Liver (tissue), 3 donors: ENCODE results near the gene EOLA1.

ENCODE experiments used
- FOXA1 ChIP-seq: IDR thresholded peaks from 2 replicates; pipeline ENCODE4 v1.6.1; 2016; ENCODE audit warnings: antibody characterized with exemption
- GABPA ChIP-seq, 2 donors: IDR thresholded peaks in 1 of 2; conservative IDR thresholded peaks in 1 of 2; 2 replicates each; pipeline ENCODE4 v1.6.1; 2016; ENCODE audit warnings: antibody characterized with exemption in 2 of 2, mild to moderate bottlenecking in 1 of 2, moderate library complexity in 1 of 2
- JUND ChIP-seq, 2 donors: IDR thresholded peaks; 2 replicates each; pipeline ENCODE4 v1.6.1; 2016; ENCODE audit warnings: antibody characterized with exemption in 2 of 2
- RAD21 ChIP-seq, 2 donors: IDR thresholded peaks; 2 replicates each; pipeline ENCODE4 v1.6.1; 2016; ENCODE audit warnings: antibody characterized with exemption in 2 of 2, mild to moderate bottlenecking in 2 of 2
- RXRA ChIP-seq, 2 donors: IDR thresholded peaks; 2 replicates each; pipeline ENCODE4 v1.6.1; 2017 to 2018; ENCODE audit warnings: antibody characterized with exemption in 2 of 2, mild to moderate bottlenecking in 1 of 2
- TAF1 ChIP-seq: conservative IDR thresholded peaks from 2 replicates; pipeline ENCODE4 v1.6.1; 2016; ENCODE audit warnings: antibody characterized with exemption, mild to moderate bottlenecking
- TF ChIP-seq, protein P1 (sequence below): IDR thresholded peaks from 2 replicates; pipeline ENCODE4 v1.6.1; 2016; ENCODE audit warnings: antibody characterized with exemption, mild to moderate bottlenecking
- TF ChIP-seq, protein P2 (sequence below): fragments of 150-350 bp; IDR thresholded peaks from 2 replicates; pipeline ENCODE4 v1.5.1; 2017; ENCODE audit warnings: improper control_type of control experiment, low read depth, low read length; ENCODE audit not compliant: missing input control
- TF ChIP-seq, protein P3 (sequence below): IDR thresholded peaks from 2 replicates; pipeline ENCODE4 v1.6.1; 2016; ENCODE audit warnings: antibody characterized with exemption
- TF ChIP-seq, protein P4 (sequence below): IDR thresholded peaks from 2 replicates; pipeline ENCODE4 v1.6.1; 2016; ENCODE audit warnings: antibody characterized with exemption
- TF ChIP-seq, protein P5 (sequence below): IDR thresholded peaks from 2 replicates; pipeline ENCODE4 v1.6.1; 2016; ENCODE audit warnings: antibody characterized with exemption
- donor health status: healthy.
- donor health status: healthy.

DNA sequence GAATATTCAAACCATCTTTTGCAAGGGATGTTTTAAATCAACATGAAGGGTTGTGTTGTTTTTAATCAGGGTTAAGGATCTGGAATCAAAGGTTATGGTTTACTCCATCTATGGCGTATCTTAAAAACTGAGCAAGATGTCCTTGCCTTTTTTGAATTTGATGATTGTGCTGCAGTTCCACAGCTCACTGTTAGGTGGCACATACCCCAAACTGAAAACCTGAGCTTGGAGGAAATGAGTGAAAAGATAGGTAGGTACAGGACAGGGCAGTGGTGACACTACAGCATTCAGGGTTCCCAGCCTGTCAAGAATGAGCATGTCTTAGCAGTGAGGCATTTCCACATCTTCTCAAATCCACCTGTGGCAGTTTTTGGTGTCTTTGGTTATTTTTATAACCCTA lies 13.1 kb upstream of the EOLA1 start:
- TF ChIP-seq JUND (IDR thresholded peaks at IDR 0.05): no peak
- TF ChIP-seq RAD21 (IDR thresholded peaks at IDR 0.05): peak; percentile 60 to 72
- no peak for TF ChIP-seq TAF1
- TF ChIP-seq, protein P1, sequence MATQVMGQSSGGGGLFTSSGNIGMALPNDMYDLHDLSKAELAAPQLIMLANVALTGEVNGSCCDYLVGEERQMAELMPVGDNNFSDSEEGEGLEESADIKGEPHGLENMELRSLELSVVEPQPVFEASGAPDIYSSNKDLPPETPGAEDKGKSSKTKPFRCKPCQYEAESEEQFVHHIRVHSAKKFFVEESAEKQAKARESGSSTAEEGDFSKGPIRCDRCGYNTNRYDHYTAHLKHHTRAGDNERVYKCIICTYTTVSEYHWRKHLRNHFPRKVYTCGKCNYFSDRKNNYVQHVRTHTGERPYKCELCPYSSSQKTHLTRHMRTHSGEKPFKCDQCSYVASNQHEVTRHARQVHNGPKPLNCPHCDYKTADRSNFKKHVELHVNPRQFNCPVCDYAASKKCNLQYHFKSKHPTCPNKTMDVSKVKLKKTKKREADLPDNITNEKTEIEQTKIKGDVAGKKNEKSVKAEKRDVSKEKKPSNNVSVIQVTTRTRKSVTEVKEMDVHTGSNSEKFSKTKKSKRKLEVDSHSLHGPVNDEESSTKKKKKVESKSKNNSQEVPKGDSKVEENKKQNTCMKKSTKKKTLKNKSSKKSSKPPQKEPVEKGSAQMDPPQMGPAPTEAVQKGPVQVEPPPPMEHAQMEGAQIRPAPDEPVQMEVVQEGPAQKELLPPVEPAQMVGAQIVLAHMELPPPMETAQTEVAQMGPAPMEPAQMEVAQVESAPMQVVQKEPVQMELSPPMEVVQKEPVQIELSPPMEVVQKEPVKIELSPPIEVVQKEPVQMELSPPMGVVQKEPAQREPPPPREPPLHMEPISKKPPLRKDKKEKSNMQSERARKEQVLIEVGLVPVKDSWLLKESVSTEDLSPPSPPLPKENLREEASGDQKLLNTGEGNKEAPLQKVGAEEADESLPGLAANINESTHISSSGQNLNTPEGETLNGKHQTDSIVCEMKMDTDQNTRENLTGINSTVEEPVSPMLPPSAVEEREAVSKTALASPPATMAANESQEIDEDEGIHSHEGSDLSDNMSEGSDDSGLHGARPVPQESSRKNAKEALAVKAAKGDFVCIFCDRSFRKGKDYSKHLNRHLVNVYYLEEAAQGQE: no peak
- TF ChIP-seq FOXA1: no peak
- TF ChIP-seq, protein P2, sequence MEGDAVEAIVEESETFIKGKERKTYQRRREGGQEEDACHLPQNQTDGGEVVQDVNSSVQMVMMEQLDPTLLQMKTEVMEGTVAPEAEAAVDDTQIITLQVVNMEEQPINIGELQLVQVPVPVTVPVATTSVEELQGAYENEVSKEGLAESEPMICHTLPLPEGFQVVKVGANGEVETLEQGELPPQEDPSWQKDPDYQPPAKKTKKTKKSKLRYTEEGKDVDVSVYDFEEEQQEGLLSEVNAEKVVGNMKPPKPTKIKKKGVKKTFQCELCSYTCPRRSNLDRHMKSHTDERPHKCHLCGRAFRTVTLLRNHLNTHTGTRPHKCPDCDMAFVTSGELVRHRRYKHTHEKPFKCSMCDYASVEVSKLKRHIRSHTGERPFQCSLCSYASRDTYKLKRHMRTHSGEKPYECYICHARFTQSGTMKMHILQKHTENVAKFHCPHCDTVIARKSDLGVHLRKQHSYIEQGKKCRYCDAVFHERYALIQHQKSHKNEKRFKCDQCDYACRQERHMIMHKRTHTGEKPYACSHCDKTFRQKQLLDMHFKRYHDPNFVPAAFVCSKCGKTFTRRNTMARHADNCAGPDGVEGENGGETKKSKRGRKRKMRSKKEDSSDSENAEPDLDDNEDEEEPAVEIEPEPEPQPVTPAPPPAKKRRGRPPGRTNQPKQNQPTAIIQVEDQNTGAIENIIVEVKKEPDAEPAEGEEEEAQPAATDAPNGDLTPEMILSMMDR: peak; percentile 46
- TF ChIP-seq RXRA (IDR thresholded peaks at IDR 0.05): no peak
- TF ChIP-seq GABPA (IDR thresholded peaks at IDR 0.05 in 1 of 2, conservative IDR thresholded peaks at IDR 0.05 in 1 of 2): no peak
- TF ChIP-seq, protein P3, sequence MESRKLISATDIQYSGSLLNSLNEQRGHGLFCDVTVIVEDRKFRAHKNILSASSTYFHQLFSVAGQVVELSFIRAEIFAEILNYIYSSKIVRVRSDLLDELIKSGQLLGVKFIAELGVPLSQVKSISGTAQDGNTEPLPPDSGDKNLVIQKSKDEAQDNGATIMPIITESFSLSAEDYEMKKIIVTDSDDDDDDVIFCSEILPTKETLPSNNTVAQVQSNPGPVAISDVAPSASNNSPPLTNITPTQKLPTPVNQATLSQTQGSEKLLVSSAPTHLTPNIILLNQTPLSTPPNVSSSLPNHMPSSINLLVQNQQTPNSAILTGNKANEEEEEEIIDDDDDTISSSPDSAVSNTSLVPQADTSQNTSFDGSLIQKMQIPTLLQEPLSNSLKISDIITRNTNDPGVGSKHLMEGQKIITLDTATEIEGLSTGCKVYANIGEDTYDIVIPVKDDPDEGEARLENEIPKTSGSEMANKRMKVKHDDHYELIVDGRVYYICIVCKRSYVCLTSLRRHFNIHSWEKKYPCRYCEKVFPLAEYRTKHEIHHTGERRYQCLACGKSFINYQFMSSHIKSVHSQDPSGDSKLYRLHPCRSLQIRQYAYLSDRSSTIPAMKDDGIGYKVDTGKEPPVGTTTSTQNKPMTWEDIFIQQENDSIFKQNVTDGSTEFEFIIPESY: no peak
- TF ChIP-seq, protein P4, sequence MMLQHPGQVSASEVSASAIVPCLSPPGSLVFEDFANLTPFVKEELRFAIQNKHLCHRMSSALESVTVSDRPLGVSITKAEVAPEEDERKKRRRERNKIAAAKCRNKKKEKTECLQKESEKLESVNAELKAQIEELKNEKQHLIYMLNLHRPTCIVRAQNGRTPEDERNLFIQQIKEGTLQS: no peak
- TF ChIP-seq, protein P5, sequence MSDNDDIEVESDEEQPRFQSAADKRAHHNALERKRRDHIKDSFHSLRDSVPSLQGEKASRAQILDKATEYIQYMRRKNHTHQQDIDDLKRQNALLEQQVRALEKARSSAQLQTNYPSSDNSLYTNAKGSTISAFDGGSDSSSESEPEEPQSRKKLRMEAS: no peak
